Liver (tissue), 9 donors: Measurements from ENCODE around the gene GNA14. TPM values are rescaled to one million over a fixed set of nuclear protein-coding genes. Genes with fewer than 3 reads are reported as not detected.

Experiments used
- DNase-seq: peaks from one replicate; pipeline ENCODE4 v3.0.0-alpha.2; 2017; ENCODE audit warnings: low spot score
- H3K27ac ChIP-seq, 2 donors: one replicate each; pipeline ENCODE4 v1.7.0; 2013; ENCODE audit warnings: inconsistent platforms in 2 of 2, low read length in 2 of 2, control low read depth in 1 of 2, low read depth in 1 of 2, mild to moderate bottlenecking in 1 of 2
- H3K27me3 ChIP-seq, 4 donors: one replicate each; pipeline versions ENCODE4 v1.6.1 to v1.7.0; 2013; ENCODE audit warnings: low read length in 3 of 4, inconsistent platforms in 1 of 4, mild to moderate bottlenecking in 1 of 4, moderate library complexity in 1 of 4; ENCODE audit not compliant: control insufficient read depth in 4 of 4, insufficient read depth in 4 of 4
- H3K36me3 ChIP-seq, 4 donors: one replicate each; pipeline versions ENCODE4 v1.6.1 to v1.7.0; 2013; ENCODE audit warnings: low read length in 3 of 4, mild to moderate bottlenecking in 3 of 4, low read depth in 1 of 4, moderate library complexity in 1 of 4; ENCODE audit not compliant: control insufficient read depth in 4 of 4, insufficient read depth in 3 of 4
- H3K4me1 ChIP-seq, 4 donors: one replicate each; pipeline versions ENCODE4 v1.6.1 to v1.7.0; 2013; ENCODE audit warnings: low read length in 3 of 4, mild to moderate bottlenecking in 3 of 4, moderate library complexity in 1 of 4; ENCODE audit not compliant: control insufficient read depth in 4 of 4, insufficient read depth in 4 of 4
- H3K4me3 ChIP-seq, 3 donors: one replicate each; pipeline versions ENCODE4 v1.6.1 to v1.7.0; 2013; ENCODE audit warnings: low read length in 3 of 3, control low read depth in 1 of 3, low read depth in 1 of 3, mild to moderate bottlenecking in 1 of 3
- H3K9ac ChIP-seq, 2 donors: one replicate each; pipeline ENCODE4 v1.7.0; 2013; ENCODE audit warnings: low read length in 2 of 2, mild to moderate bottlenecking in 2 of 2, moderate library complexity in 2 of 2, control low read depth in 1 of 2, low read depth in 1 of 2
- H3K9me3 ChIP-seq, 4 donors: one replicate each; pipeline versions ENCODE4 v1.6.1 to v1.7.0; 2013; ENCODE audit warnings: low read length in 3 of 4; ENCODE audit not compliant: control insufficient read depth in 4 of 4
- ATF3 ChIP-seq: IDR thresholded peaks from 2 replicates; pipeline ENCODE4 v1.6.1; 2016; ENCODE audit warnings: antibody characterized with exemption
- CTCF ChIP-seq: fragments of 150-350 bp; IDR thresholded peaks from 2 replicates; pipeline ENCODE4 v1.5.1; 2017; ENCODE audit warnings: improper control_type of control experiment, low read depth, low read length; ENCODE audit not compliant: missing input control
- EGR1 ChIP-seq, 2 donors: IDR thresholded peaks; 2 replicates each; pipeline ENCODE4 v1.6.1; 2016 to 2018; ENCODE audit warnings: antibody characterized with exemption in 2 of 2, low read depth in 2 of 2
- FOXA1 ChIP-seq: IDR thresholded peaks from 2 replicates; pipeline ENCODE4 v1.6.1; 2016; ENCODE audit warnings: antibody characterized with exemption
- FOXA2 ChIP-seq: IDR thresholded peaks from 2 replicates; pipeline ENCODE4 v1.6.1; 2016; ENCODE audit warnings: antibody characterized with exemption
- GABPA ChIP-seq, 2 donors: IDR thresholded peaks in 1 of 2; conservative IDR thresholded peaks in 1 of 2; 2 replicates each; pipeline ENCODE4 v1.6.1; 2016; ENCODE audit warnings: antibody characterized with exemption in 2 of 2, mild to moderate bottlenecking in 1 of 2, moderate library complexity in 1 of 2
- HNF4A ChIP-seq, 2 donors: conservative IDR thresholded peaks; 2 replicates each; pipeline ENCODE4 v1.6.1; 2016; ENCODE audit warnings: antibody characterized with exemption in 2 of 2, mild to moderate bottlenecking in 2 of 2
- HNF4G ChIP-seq: IDR thresholded peaks from 2 replicates; pipeline ENCODE4 v1.6.1; 2016; ENCODE audit warnings: antibody characterized with exemption
- JUND ChIP-seq, 2 donors: IDR thresholded peaks; 2 replicates each; pipeline ENCODE4 v1.6.1; 2016; ENCODE audit warnings: antibody characterized with exemption in 2 of 2
- MAX ChIP-seq: IDR thresholded peaks from 2 replicates; pipeline ENCODE4 v1.6.1; 2016; ENCODE audit warnings: antibody characterized with exemption
- NR2F2 ChIP-seq: IDR thresholded peaks from 2 replicates; pipeline ENCODE4 v1.6.1; 2016; ENCODE audit warnings: antibody characterized with exemption
- RAD21 ChIP-seq, 2 donors: IDR thresholded peaks; 2 replicates each; pipeline ENCODE4 v1.6.1; 2016; ENCODE audit warnings: antibody characterized with exemption in 2 of 2, mild to moderate bottlenecking in 2 of 2
- REST ChIP-seq: IDR thresholded peaks from 2 replicates; pipeline ENCODE4 v1.6.1; 2016; ENCODE audit warnings: antibody characterized with exemption, mild to moderate bottlenecking
- RXRA ChIP-seq, 2 donors: IDR thresholded peaks; 2 replicates each; pipeline ENCODE4 v1.6.1; 2017 to 2018; ENCODE audit warnings: antibody characterized with exemption in 2 of 2, mild to moderate bottlenecking in 1 of 2
- SP1 ChIP-seq: IDR thresholded peaks from 2 replicates; pipeline ENCODE4 v1.6.1; 2018; ENCODE audit warnings: antibody characterized with exemption, mild to moderate bottlenecking
- TAF1 ChIP-seq: conservative IDR thresholded peaks from 2 replicates; pipeline ENCODE4 v1.6.1; 2016; ENCODE audit warnings: antibody characterized with exemption, mild to moderate bottlenecking
- YY1 ChIP-seq: IDR thresholded peaks from 2 replicates; pipeline ENCODE4 v1.6.1; 2016; ENCODE audit warnings: antibody characterized with exemption, mild to moderate bottlenecking
- ZBTB33 ChIP-seq: IDR thresholded peaks from 2 replicates; pipeline ENCODE4 v1.6.1; 2016; ENCODE audit warnings: antibody characterized with exemption
- WGBS: extraction: QIAGEN DNeasy Blood & Tissue Kit; methylation state at CpG from one replicate; pipeline ENCODE4 v1.1.7; 2013; 5-methylcytosine and 5-hydroxymethylcytosine counted together
- polyA plus RNA-seq, 2 donors: library from polyadenylated mRNA; stranded (reverse) in 1 of 2; unstranded in 1 of 2; fragments of 200-250 nt in 1 of 2; fragments of >200 nt in 1 of 2; fragmentation: Nextera tagmentation in 1 of 2; extraction: Ambion mirVana in 1 of 2; gene quantifications; one replicate each; pipeline versions ENCODE4 v1.2.1 to v1.2.3, GENCODE V29; 2013 to 2015
- total RNA-seq, 2 donors: library from RNA; depleted of rRNA; stranded (reverse); fragments of >200 nt; gene quantifications; one replicate each; pipeline ENCODE4 v1.2.3, GENCODE V29; 2014
- donor health status: healthy.
- donor health status: healthy.
- donor health status: healthy.
- donor health status: healthy.
- donor health status: healthy.

The GNA14 gene
- total and polyA plus RNA-seq, 4 donors, result 1.1 to 5.4 (median 2.9) TPM

- Histone ChIP-seq H3K4me3 (no peak overlapping the region), H3K9me3 (no peaks in the 10 kb centered on the region), H3K27ac (no peak overlapping the region), H3K27me3 (no peaks in the 10 kb centered on the region), H3K36me3 (no peaks in the 10 kb centered on the region), H3K4me1 (no peaks in the 10 kb centered on the region), H3K9ac (no peak overlapping the region)
- no peak for TF ChIP-seq GABPA (IDR thresholded peaks at IDR 0.05 in 1 of 2, conservative IDR thresholded peaks at IDR 0.05 in 1 of 2)
- TF ChIP-seq FOXA2, result no peak
- TF ChIP-seq HNF4A (conservative IDR thresholded peaks at IDR 0.05), result no peak
- TF ChIP-seq SP1, result no peak
- no peak for TF ChIP-seq ZBTB33
- no peak for TF ChIP-seq NR2F2
- TF ChIP-seq REST, result no peak
- no peak for TF ChIP-seq RAD21 (IDR thresholded peaks at IDR 0.05)
- TF ChIP-seq YY1, result no peak
- TF ChIP-seq MAX, result no peak
- no peak for TF ChIP-seq ATF3
- no peak for TF ChIP-seq TAF1
- no peak for TF ChIP-seq HNF4G
- no peak for TF ChIP-seq FOXA1
- TF ChIP-seq CTCF, result no peak
- no peak for TF ChIP-seq JUND (IDR thresholded peaks at IDR 0.05)
- TF ChIP-seq RXRA (IDR thresholded peaks at IDR 0.05), result no peak
- no peak for TF ChIP-seq EGR1 (IDR thresholded peaks at IDR 0.05; ENCODE audit: low read depth in 2 of 2)
- DNase-seq, result no peak
- 58% methylated on average over 2 of the region's 2 CpGs for WGBS
These were observed 93.5 kb downstream of the GNA14 start for GRCh38 chr9:77554586-77555105.
